ENCODE results near the gene GMDS. TPM values are rescaled to one million over a fixed set of nuclear protein-coding genes. Genes with fewer than 3 reads are reported as not detected.

GMDS gene
- total RNA-seq, 1 experiment from 2014 or later = 27.6 TPM

- WGBS (ENCODE audit: extremely low coverage, insufficient read length, low lambda C conversion rate) = no CpG with 5 or more reads among the region's 2 CpGs
- no peak overlapping the region for H2BK12ac ChIP-seq (ENCODE audit: insufficient read length, low read depth, low read length)
- H3K18ac ChIP-seq (ENCODE audit: insufficient read length, low read depth, low read length) = no peak overlapping the region
- no peak overlapping the region for H4K8ac ChIP-seq (replicated peaks; ENCODE audit: insufficient read length, low read depth, low read length)
- H3K14ac ChIP-seq (ENCODE audit: insufficient read depth, low read length) = no peak overlapping the region
- no peaks in the 10 kb centered on the region for H3K9me3 ChIP-seq (ENCODE audit: control insufficient read depth, low read depth, low read length)
- no peak overlapping the region for H2AK5ac ChIP-seq (ENCODE audit: insufficient read length, low read length)
- H3T11ph ChIP-seq (ENCODE audit: low read length) = no peak overlapping the region
- no peaks in the 10 kb centered on the region for H3K23me2 ChIP-seq (ENCODE audit: insufficient read length, low read depth, low read length, poor library complexity, severe bottlenecking)
- no peak overlapping the region for H3K56ac ChIP-seq (ENCODE audit: insufficient read length, low read depth, low read length)
- H2BK120ac ChIP-seq (ENCODE audit: low read depth, low read length, poor library complexity, severe bottlenecking) = no peak overlapping the region
- Mint-ChIP-seq H3K27me3 (ENCODE audit: low read depth) (no peaks in the 10 kb centered on the region), H3K36me3 (ENCODE audit: insufficient read depth in 1 of 3, low read depth in 3 of 3) (no peaks in the 10 kb centered on the region), H3K27ac (no peak overlapping the region), H3K4me1 (peaks cover 30 to 40% of the 10 kb centered on the region in 2 experiments), H3K9me3 (no peaks in the 10 kb centered on the region), H3K4me3 (no peak overlapping the region)
- no peak overlapping the region for H2AFZ ChIP-seq (ENCODE audit: low read length)
- no peak overlapping the region for H4K5ac ChIP-seq (ENCODE audit: insufficient read length, low read depth, low read length)
- no peak overlapping the region for H2BK15ac ChIP-seq (ENCODE audit: low read depth, low read length)
- TF ChIP-seq, protein P1, sequence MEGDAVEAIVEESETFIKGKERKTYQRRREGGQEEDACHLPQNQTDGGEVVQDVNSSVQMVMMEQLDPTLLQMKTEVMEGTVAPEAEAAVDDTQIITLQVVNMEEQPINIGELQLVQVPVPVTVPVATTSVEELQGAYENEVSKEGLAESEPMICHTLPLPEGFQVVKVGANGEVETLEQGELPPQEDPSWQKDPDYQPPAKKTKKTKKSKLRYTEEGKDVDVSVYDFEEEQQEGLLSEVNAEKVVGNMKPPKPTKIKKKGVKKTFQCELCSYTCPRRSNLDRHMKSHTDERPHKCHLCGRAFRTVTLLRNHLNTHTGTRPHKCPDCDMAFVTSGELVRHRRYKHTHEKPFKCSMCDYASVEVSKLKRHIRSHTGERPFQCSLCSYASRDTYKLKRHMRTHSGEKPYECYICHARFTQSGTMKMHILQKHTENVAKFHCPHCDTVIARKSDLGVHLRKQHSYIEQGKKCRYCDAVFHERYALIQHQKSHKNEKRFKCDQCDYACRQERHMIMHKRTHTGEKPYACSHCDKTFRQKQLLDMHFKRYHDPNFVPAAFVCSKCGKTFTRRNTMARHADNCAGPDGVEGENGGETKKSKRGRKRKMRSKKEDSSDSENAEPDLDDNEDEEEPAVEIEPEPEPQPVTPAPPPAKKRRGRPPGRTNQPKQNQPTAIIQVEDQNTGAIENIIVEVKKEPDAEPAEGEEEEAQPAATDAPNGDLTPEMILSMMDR (conservative IDR thresholded peaks at IDR 0.05) = no peak
- no peak overlapping the region for H3K9ac ChIP-seq (ENCODE audit: extremely low read depth, insufficient read length, low read length)
- H3K4me2 ChIP-seq (ENCODE audit: insufficient read depth, insufficient read length, low read length) = no peak overlapping the region
- no peaks in the 10 kb centered on the region for H4K20me1 ChIP-seq (ENCODE audit: control insufficient read depth, insufficient read depth, insufficient read length)
- DNase-seq = no peak
- no peak overlapping the region for H3K23ac ChIP-seq (ENCODE audit: insufficient read length, low read depth, low read length)
- H2BK20ac ChIP-seq (ENCODE audit: low read depth, low read length, poor library complexity, severe bottlenecking) = no peak overlapping the region
- H3K4me1 ChIP-seq (ENCODE audit: insufficient read depth, low read length) = 0 out of 2 replicates have a peak, but pooled peaks cover 2% of the 10 kb centered on the region
- no peaks in the 10 kb centered on the region for H3K79me2 ChIP-seq (ENCODE audit: insufficient read depth, low read length)
- H3K27me3 ChIP-seq (ENCODE audit: insufficient read depth, low read length) = no peaks in the 10 kb centered on the region
- no peak overlapping the region for H2BK5ac ChIP-seq (ENCODE audit: insufficient read length, low read length)
- H3K27ac ChIP-seq (ENCODE audit: insufficient read length, low read depth, low read length) = no peak overlapping the region
- no peaks in the 10 kb centered on the region for H3K79me1 ChIP-seq (ENCODE audit: insufficient read depth, low read depth, low read length, poor library complexity, severe bottlenecking)
- H4K91ac ChIP-seq (ENCODE audit: insufficient read length, low read depth, low read length) = no peak overlapping the region
- H3K4ac ChIP-seq (ENCODE audit: low read depth, low read length) = no peak overlapping the region
Measured at GRCh38 chr6:1722801-1723200, 522.6 kb downstream of the GMDS start.
